COLO668 (cell line): ENCODE data around the gene ARHGAP31.

Experiments
- DNase-seq: peaks from one replicate; lab custom pipeline; 2025; ENCODE audit not compliant: unreplicated experiment; lab: John Stamatoyannopoulos, UW

Gene ARHGAP31

DNA sequence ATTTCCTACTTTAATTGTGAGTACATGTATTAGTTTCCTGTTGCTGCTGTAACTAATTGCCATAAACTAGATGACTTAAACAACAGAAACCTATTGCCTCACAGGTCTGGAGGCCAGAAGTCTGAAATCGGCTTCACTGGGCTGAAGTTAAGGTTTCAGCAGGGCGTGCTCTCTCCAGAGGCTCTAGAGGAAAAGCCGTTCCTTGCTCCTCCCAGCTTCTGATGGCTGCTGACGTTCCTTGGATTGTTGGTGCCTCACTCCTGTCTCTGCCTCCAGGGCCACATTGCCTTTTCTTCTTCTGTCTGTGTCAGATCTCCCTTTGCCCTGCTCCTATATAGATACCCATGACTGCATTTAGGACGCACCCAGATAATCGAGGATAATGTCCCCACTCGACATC, 80.9 kb downstream of the ARHGAP31 start:
- DNase-seq: no peak

- DNase-seq: no peak
Observed at GRCh38 chr3:119375510-119375909, 81.3 kb downstream of the ARHGAP31 start.

DNA sequence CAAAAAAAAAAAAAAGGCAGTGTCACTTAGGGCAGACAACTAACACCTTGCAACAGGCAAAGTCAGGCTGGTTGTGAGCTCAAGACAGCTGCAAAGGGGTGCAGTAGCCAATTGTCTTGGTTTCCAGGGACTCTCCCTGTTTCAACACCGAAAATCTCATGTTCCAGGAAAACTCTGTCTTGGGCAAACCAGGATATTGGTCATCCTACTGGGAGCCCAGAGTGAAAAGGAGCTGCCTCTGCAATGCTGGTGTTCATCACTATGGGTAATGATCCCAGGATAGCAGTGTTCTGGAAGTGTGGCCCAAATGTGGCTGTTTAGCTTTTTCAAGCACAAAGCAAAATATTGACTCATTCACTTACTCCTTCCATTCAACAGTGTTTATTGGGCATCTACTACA, 82.6 kb downstream of the ARHGAP31 start:
- DNase-seq: no peak

- DNase-seq: no peak
Observed at GRCh38 chr3:119378259-119378803, 84.1 kb downstream of the ARHGAP31 start.

GRCh38 chr3:119380697-119381096, 86.5 kb downstream of the ARHGAP31 start:
- DNase-seq: peak; percentile 1

GRCh38 chr3:119382134-119382533, 88.0 kb downstream of the ARHGAP31 start:
- DNase-seq: no peak

- no peak for DNase-seq
Observed at GRCh38 chr3:119388577-119388976, 94.4 kb downstream of the ARHGAP31 start.

- no peak for DNase-seq
Observed at GRCh38 chr3:119395923-119396358, 101.8 kb downstream of the ARHGAP31 start.

- no peak for DNase-seq
Observed at GRCh38 chr3:119396870-119397269, 102.7 kb downstream of the ARHGAP31 start.

- DNase-seq: no peak
Observed at GRCh38 chr3:119400466-119400865, 106.3 kb downstream of the ARHGAP31 start.

DNA sequence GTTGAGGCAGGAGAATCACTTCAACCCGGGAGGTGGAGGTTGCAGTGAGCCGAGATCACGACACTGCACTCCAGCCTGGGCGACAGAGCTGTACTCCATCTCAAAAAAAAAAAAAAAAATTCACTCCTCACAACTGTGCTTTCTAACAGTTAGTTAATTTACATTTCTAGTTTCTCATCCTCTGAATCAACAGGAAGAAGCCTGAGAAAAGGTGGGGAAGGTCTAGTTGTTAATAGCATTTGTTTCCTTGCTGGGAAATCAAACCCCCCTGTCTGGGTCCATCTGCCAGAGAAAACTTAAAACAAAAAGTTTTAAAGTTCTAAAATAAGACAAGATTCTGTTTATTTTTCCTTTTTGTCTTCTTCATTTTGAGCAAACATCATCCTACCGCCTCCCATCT, 106.9 kb downstream of the ARHGAP31 start:
- DNase-seq: no peak

- DNase-seq: no peak
Observed at GRCh38 chr3:119401503-119402440, 107.6 kb downstream of the ARHGAP31 start.

DNA sequence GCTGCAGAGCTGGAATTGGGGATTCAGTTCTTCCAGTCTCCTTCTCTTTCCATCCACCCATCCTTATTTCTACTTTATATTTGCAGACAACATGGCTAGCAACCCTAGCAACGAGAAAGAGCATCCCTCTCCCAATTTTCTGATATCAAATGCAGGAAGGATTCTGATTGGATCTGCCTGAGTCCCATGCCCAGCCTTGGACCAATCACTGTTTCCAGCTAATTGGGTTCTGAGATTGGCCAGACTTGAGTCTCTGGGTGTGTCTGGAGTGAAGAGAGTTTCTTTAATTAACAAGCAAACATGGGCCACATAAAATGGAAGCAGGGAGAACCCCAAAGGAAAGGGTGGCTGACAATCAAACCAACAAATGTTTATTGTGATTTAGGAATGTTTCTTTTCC, 108.6 kb downstream of the ARHGAP31 start:
- no peak for DNase-seq

GRCh38 chr3:119403201-119403600, 109.0 kb downstream of the ARHGAP31 start:
- DNase-seq: no peak

- DNase-seq: no peak
Observed at GRCh38 chr3:119405315-119405714, 111.1 kb downstream of the ARHGAP31 start.

- no peak for DNase-seq
Observed at GRCh38 chr3:119408243-119408950, 114.2 kb downstream of the ARHGAP31 start.

DNA sequence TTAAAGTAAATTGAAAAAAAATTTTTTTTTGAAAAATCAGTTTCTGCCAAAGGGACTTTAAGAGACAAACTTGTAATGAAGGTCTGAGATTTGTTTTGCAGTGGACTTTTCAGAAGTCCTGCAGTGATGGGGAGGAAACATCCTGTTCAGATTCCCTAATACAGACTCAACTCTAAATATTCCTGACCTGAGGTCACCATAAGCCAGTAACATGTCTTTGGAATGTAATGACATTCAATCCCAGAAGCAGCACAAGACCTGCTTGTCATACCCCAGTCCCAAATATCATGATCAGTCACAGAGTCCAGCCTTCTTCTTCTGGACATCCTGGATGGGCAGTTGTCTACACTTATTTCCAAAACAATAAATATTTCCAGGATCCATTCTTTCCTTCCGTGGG, 115.7 kb downstream of the ARHGAP31 start:
- DNase-seq: no peak

DNA sequence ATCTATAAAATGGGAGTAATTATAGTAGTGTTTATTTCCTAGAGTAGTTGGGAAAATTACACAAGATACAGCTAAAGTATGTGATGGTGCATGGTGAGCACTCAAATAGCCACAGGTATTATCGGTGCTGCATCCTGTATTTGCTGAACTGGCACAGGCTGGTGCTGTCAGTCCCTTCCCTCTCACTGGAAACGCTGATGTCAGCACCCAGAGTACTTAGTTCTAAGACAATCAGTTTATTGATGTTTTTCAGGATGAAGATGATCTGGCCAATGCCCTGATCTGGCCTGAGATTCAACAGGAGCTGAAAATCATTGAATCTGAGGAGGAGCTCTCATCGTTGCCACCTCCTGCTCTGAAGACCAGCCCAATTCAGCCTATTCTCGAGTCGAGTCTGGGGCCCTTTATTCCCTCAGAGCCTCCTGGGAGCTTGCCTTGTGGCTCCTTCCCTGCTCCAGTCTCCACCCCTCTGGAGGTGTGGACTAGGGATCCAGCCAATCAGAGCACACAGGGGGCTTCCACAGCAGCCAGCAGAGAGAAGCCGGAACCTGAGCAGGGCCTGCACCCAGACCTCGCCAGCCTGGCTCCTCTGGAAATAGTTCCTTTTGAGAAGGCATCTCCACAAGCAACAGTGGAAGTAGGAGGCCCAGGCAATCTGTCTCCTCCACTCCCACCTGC, 119.6 kb downstream of the ARHGAP31 start:
- no peak for DNase-seq

DNA sequence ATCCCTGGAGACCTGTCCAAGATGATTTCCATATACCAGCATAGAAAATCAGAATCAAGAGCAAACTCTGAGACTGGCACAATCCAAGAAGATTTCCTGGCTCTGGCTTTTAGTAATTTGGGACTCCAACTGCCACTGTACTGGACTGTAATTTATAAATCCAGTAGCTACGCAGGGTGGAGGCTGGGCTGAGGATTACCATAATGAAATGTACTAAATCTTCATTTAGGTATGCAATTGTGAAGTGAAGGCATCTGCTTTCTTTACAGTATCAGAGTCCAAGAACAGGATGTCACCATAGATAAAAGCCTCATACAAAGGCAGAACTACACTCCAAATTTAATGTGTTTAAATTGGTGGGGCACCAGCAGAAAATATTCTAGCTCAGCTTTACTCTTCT, 122.7 kb downstream of the ARHGAP31 start:
- DNase-seq: no peak

- DNase-seq: no peak
Observed at GRCh38 chr3:119417771-119418512, 123.8 kb downstream of the ARHGAP31 start.

- no peak for DNase-seq
Observed at GRCh38 chr3:119418641-119419040, 124.5 kb downstream of the ARHGAP31 start.
